Measurements from ENCODE around the gene RPTOR. TPM values are rescaled to one million over a fixed set of nuclear protein-coding genes. Genes with fewer than 3 reads are reported as not detected.

RPTOR gene
- total and polyA plus RNA-seq, 4 donors, result 12.4 to 46.1 (median 29.7) TPM

- H3K36me3 ChIP-seq (ENCODE audit: control insufficient read depth in 4 of 4, insufficient read depth in 4 of 4, low read length in 4 of 4), result peaks cover 0 to 2% (median 0%) of the 10 kb centered on the region in 4 donors
- no peaks in the 10 kb centered on the region for H3K27me3 ChIP-seq (ENCODE audit: control insufficient read depth in 3 of 3, insufficient read depth in 3 of 3, low read length in 2 of 3)
- TF ChIP-seq CTCF (IDR thresholded peaks at IDR 0.05; ENCODE audit: control extremely low read depth, extremely low read depth), result no peak
- H3K4me1 ChIP-seq (ENCODE audit: control insufficient read depth in 5 of 5, insufficient read depth in 5 of 5, low read length in 5 of 5), result peaks cover 0 to 54% (median 5%) of the 10 kb centered on the region in 5 donors
- no peak overlapping the region for H3K9ac ChIP-seq (ENCODE audit: insufficient read depth in 1 of 2, low read length in 2 of 2)
- no peaks in the 10 kb centered on the region for H3K9me3 ChIP-seq (ENCODE audit: control insufficient read depth in 4 of 4, insufficient read depth in 3 of 4, low read length in 3 of 4)
- no peak for DNase-seq
- WGBS, 2 donors, result 92 to 94% methylated on average over 25 of the region's 25 CpGs
- H3K27ac ChIP-seq (ENCODE audit: low read depth in 1 of 2, low read length in 1 of 2), result no peak overlapping the region
- H3K4me3 ChIP-seq, result no peak overlapping the region
- ATAC-seq (ENCODE audit: insufficient read depth, low FRiP score), result no peak
These were observed 254.2 kb downstream of the RPTOR start for GRCh38 chr17:80798595-80799537.

GRCh38 chr17:80799538-80800480 lies 255.2 kb downstream of the RPTOR start:
- Histone ChIP-seq H3K36me3 (ENCODE audit: control insufficient read depth in 4 of 4, insufficient read depth in 4 of 4, low read length in 4 of 4) (peaks cover 0 to 2% (median 0%) of the 10 kb centered on the region in 4 donors), H3K27me3 (ENCODE audit: control insufficient read depth in 3 of 3, insufficient read depth in 3 of 3, low read length in 2 of 3) (no peaks in the 10 kb centered on the region), H3K4me1 (ENCODE audit: control insufficient read depth in 5 of 5, insufficient read depth in 5 of 5, low read length in 5 of 5) (peaks cover 0 to 45% (median 5%) of the 10 kb centered on the region in 5 donors), H3K9ac (ENCODE audit: insufficient read depth in 1 of 2, low read length in 2 of 2) (no peak overlapping the region), H3K4me3 (no peak overlapping the region), H3K27ac (ENCODE audit: low read depth in 1 of 2, low read length in 1 of 2) (no peak overlapping the region), H3K9me3 (ENCODE audit: control insufficient read depth in 4 of 4, insufficient read depth in 3 of 4, low read length in 3 of 4) (no peaks in the 10 kb centered on the region)
- WGBS, 2 donors, result 91 to 92% methylated on average over 40 of the region's 40 CpGs
- TF ChIP-seq CTCF (IDR thresholded peaks at IDR 0.05; ENCODE audit: control extremely low read depth, extremely low read depth), result no peak
- ATAC-seq (ENCODE audit: insufficient read depth, low FRiP score) (no peak), DNase-seq (peak in 1 of 3 donors; percentile 10)

- DNase-seq (peak in 1 of 3 donors; percentile 8), ATAC-seq (ENCODE audit: insufficient read depth, low FRiP score) (no peak)
- Histone ChIP-seq H3K36me3 (ENCODE audit: control insufficient read depth in 4 of 4, insufficient read depth in 4 of 4, low read length in 4 of 4) (peaks cover 0 to 2% (median 0%) of the 10 kb centered on the region in 4 donors), H3K4me3 (no peak overlapping the region), H3K27me3 (ENCODE audit: control insufficient read depth in 3 of 3, insufficient read depth in 3 of 3, low read length in 2 of 3) (no peaks in the 10 kb centered on the region), H3K9ac (ENCODE audit: insufficient read depth in 1 of 2, low read length in 2 of 2) (no peak overlapping the region), H3K4me1 (ENCODE audit: control insufficient read depth in 5 of 5, insufficient read depth in 5 of 5, low read length in 5 of 5) (peaks cover 0 to 35% (median 3%) of the 10 kb centered on the region in 5 donors), H3K9me3 (ENCODE audit: control insufficient read depth in 4 of 4, insufficient read depth in 3 of 4, low read length in 3 of 4) (no peaks in the 10 kb centered on the region), H3K27ac (ENCODE audit: low read depth in 1 of 2, low read length in 1 of 2) (no peak overlapping the region)
- no peak for TF ChIP-seq CTCF (IDR thresholded peaks at IDR 0.05; ENCODE audit: control extremely low read depth, extremely low read depth)
- 93 to 94% methylated on average over 18 of the region's 18 CpGs for WGBS, 2 donors
These were observed 256.1 kb downstream of the RPTOR start for GRCh38 chr17:80800481-80801391.

All from lung (tissue), 12 donors.